ENCODE measurements around the gene NFE2L2.

The NFE2L2 gene

GRCh38 chr2:177275040-177275742 is 10.7 kb upstream of the NFE2L2 start:
- ChIA-PET POLR2A (no interaction called here), CTCF (no interaction called here)
- TF ChIP-seq FOXK2 (IDR thresholded peaks at IDR 0.05) (no peak), LEF1 (IDR thresholded peaks at IDR 0.05; ENCODE audit: borderline replicate concordance) (no peak), BHLHE40 (IDR thresholded peaks at IDR 0.05; ENCODE audit: borderline replicate concordance) (no peak), SUZ12 (IDR thresholded peaks at IDR 0.05) (no peak), FOXA1 (IDR thresholded peaks at IDR 0.05) (no peak), NFRKB (IDR thresholded peaks at IDR 0.05) (no peak), SP1 (IDR thresholded peaks at IDR 0.05) (no peak), ELF4 (IDR thresholded peaks at IDR 0.05) (no peak), CTBP1 (IDR thresholded peaks at IDR 0.05; ENCODE audit: borderline replicate concordance) (no peak), FOXM1 (IDR thresholded peaks at IDR 0.05; ENCODE audit: borderline replicate concordance) (no peak), PKNOX1 (IDR thresholded peaks at IDR 0.05) (no peak), TARDBP (IDR thresholded peaks at IDR 0.05) (no peak), HDGF (IDR thresholded peaks at IDR 0.05; ENCODE audit: borderline replicate concordance) (no peak), ZNF384 (IDR thresholded peaks at IDR 0.05) (no peak), ARNT (IDR thresholded peaks at IDR 0.05) (no peak)
- DNase-seq (ENCODE audit: extremely low spot score), result no peak

GRCh38 chr2:177273408-177273807 is 8.9 kb upstream of the NFE2L2 start:
- ChIA-PET CTCF (interaction anchor here (1.2 kb wide), 1 partner anchor 13 kb away, joined by 3 read pairs; no protein-coding TSS in a partner anchor), POLR2A (interaction anchor here (1.6 kb wide), 1 partner anchor 8 kb away, joined by 3 read pairs; no protein-coding TSS in a partner anchor)
- no peak for TF ChIP-seq FOXK2 (IDR thresholded peaks at IDR 0.05)
- TF ChIP-seq NFRKB (IDR thresholded peaks at IDR 0.05), result no peak
- DNase-seq (ENCODE audit: extremely low spot score), result no peak

GRCh38 chr2:177272765-177273164 is 8.2 kb upstream of the NFE2L2 start:
- ChIA-PET POLR2A (interaction anchor here (1.6 kb wide), 1 partner anchor 8 kb away, joined by 3 read pairs; no protein-coding TSS in a partner anchor), CTCF (interaction anchor here (1.2 to 1.3 kb wide), 2 partner anchors 12 to 108 kb away, joined by 3 to 4 read pairs; no protein-coding TSS in a partner anchor)
- DNase-seq (ENCODE audit: extremely low spot score), result no peak
- TF ChIP-seq SUZ12 (IDR thresholded peaks at IDR 0.05) (no peak), PKNOX1 (IDR thresholded peaks at IDR 0.05) (no peak), LEF1 (IDR thresholded peaks at IDR 0.05; ENCODE audit: borderline replicate concordance) (no peak), SP1 (IDR thresholded peaks at IDR 0.05) (no peak)

- TF ChIP-seq TARDBP (IDR thresholded peaks at IDR 0.05), result no peak
- TF ChIP-seq BHLHE40 (IDR thresholded peaks at IDR 0.05; ENCODE audit: borderline replicate concordance), result no peak
- no peak for TF ChIP-seq ZNF384 (IDR thresholded peaks at IDR 0.05)
- TF ChIP-seq SP1 (IDR thresholded peaks at IDR 0.05), result no peak
- TF ChIP-seq FOXK2 (IDR thresholded peaks at IDR 0.05), result no peak
- TF ChIP-seq L3MBTL2 (conservative IDR thresholded peaks at IDR 0.05), result no peak
- TF ChIP-seq ARNT (IDR thresholded peaks at IDR 0.05), result no peak
- no peak for TF ChIP-seq FOXA1 (IDR thresholded peaks at IDR 0.05)
- TF ChIP-seq LEF1 (IDR thresholded peaks at IDR 0.05; ENCODE audit: borderline replicate concordance), result no peak
- no peak for TF ChIP-seq HDGF (IDR thresholded peaks at IDR 0.05; ENCODE audit: borderline replicate concordance)
- ChIA-PET POLR2A (interaction anchor here (1.6 kb wide), 1 partner anchor 7 kb away, joined by 3 read pairs; no protein-coding TSS in a partner anchor), CTCF (interaction anchor here (0.6 to 1.3 kb wide), 2 partner anchors 107 to 447 kb away, joined by 3 to 4 read pairs; no protein-coding TSS in a partner anchor)
- DNase-seq (ENCODE audit: extremely low spot score), result no peak
These were observed 7.6 kb upstream of the NFE2L2 start for GRCh38 chr2:177271981-177272666.

GRCh38 chr2:177270531-177270930 is 6.0 kb upstream of the NFE2L2 start:
- ChIA-PET CTCF (interaction anchor here (0.8 kb wide), 1 partner anchor 22 kb away, joined by 5 read pairs; no protein-coding TSS in a partner anchor), POLR2A (no interaction called here)
- DNase-seq (ENCODE audit: extremely low spot score), result no peak
- no peak for TF ChIP-seq HDGF (IDR thresholded peaks at IDR 0.05; ENCODE audit: borderline replicate concordance)
- no peak for TF ChIP-seq BHLHE40 (IDR thresholded peaks at IDR 0.05; ENCODE audit: borderline replicate concordance)
- no peak for TF ChIP-seq ELF4 (IDR thresholded peaks at IDR 0.05)
- TF ChIP-seq TARDBP (IDR thresholded peaks at IDR 0.05), result no peak
- no peak for TF ChIP-seq ZNF384 (IDR thresholded peaks at IDR 0.05)
- TF ChIP-seq FOXM1 (IDR thresholded peaks at IDR 0.05; ENCODE audit: borderline replicate concordance), result no peak
- TF ChIP-seq SUZ12 (IDR thresholded peaks at IDR 0.05), result no peak
- TF ChIP-seq LEF1 (IDR thresholded peaks at IDR 0.05; ENCODE audit: borderline replicate concordance), result no peak
- no peak for TF ChIP-seq FOXK2 (IDR thresholded peaks at IDR 0.05)
- no peak for TF ChIP-seq FOXA1 (IDR thresholded peaks at IDR 0.05)
- no peak for TF ChIP-seq CTBP1 (IDR thresholded peaks at IDR 0.05; ENCODE audit: borderline replicate concordance)
- TF ChIP-seq L3MBTL2 (conservative IDR thresholded peaks at IDR 0.05), result no peak
- TF ChIP-seq SP1 (IDR thresholded peaks at IDR 0.05), result no peak
- no peak for TF ChIP-seq ARNT (IDR thresholded peaks at IDR 0.05)
- no peak for TF ChIP-seq NFRKB (IDR thresholded peaks at IDR 0.05)
- TF ChIP-seq PKNOX1 (IDR thresholded peaks at IDR 0.05), result no peak

GRCh38 chr2:177268901-177269300 is 4.4 kb upstream of the NFE2L2 start:
- no peak for TF ChIP-seq BHLHE40 (IDR thresholded peaks at IDR 0.05; ENCODE audit: borderline replicate concordance)
- TF ChIP-seq L3MBTL2 (conservative IDR thresholded peaks at IDR 0.05), result no peak
- TF ChIP-seq FOXM1 (IDR thresholded peaks at IDR 0.05; ENCODE audit: borderline replicate concordance), result no peak
- CTCF ChIA-PET, result interaction anchor here (1.8 kb wide), 1 partner anchor 14 kb away, joined by 6 read pairs; no protein-coding TSS in a partner anchor
- DNase-seq (ENCODE audit: extremely low spot score), result no peak
- POLR2A ChIA-PET, result no interaction called here

Data from HEK293T (cell line).